A549 (cell line): ENCODE data around the gene PRSS22. TPM values are rescaled to one million over a fixed set of nuclear protein-coding genes. Genes with fewer than 3 reads are reported as not detected.

Source experiments
- ATAC-seq, 2 experiments: fragments of 200-7000 bp in 1 of 2; fragments of >200 bp in 1 of 2; cut with Nextera tagmentation in 1 of 2; cut with Tn5 transposase in 1 of 2; 3 replicates each; pipeline versions ENCODE4 v1.8.0 to v1.9.1; 2018 to 2020; ENCODE audit warnings: mild to moderate bottlenecking in 1 of 2, moderate library complexity in 1 of 2
- CTCF ChIA-PET: fragments of 300-600 bp; sonication (Branson Sonifier 250); formaldehyde crosslinking; extraction: SDS; loops from one replicate; lab custom pipeline; 2021; ENCODE audit warnings: antibody characterized with exemption, inconsistent platforms; lab: Yijun Ruan, JAX
- POLR2A ChIA-PET: fragments of 350-600 bp; formaldehyde crosslinking; extraction: SDS; loops from one replicate; lab custom pipeline; 2021; ENCODE audit warnings: antibody characterized with exemption, inconsistent platforms; lab: Yijun Ruan, JAX
- DNase-seq, 2 experiments: peaks; one replicate each; pipeline versions ENCODE4 v3.0.0 to v3.0.0-alpha.2; 2011 to 2016; ENCODE audit warnings: low read depth in 1 of 2, low spot score in 1 of 2
- FAIRE-seq: peaks from 2 replicates; lab custom pipeline; 2011; peaks lifted over from hg19 to GRCh38; lab: Jason Lieb, UNC
- H3K27ac ChIP-seq, 2 experiments: fragments of >200 bp; sonication (Bioruptor Twin); formaldehyde crosslinking; 3 replicates each; pipeline ENCODE4 v1.5.1; 2016 to 2017
- H3K4me1 ChIP-seq: fragments of >200 bp; sonication (Bioruptor Twin); formaldehyde crosslinking; 3 replicates; pipeline ENCODE4 v1.6.1; 2016
- H3K4me2 ChIP-seq: fragments of >200 bp; sonication (Bioruptor Twin); formaldehyde crosslinking; 3 replicates; pipeline ENCODE4 v1.6.1; 2016
- H3K4me3 ChIP-seq: fragments of >200 bp; sonication (Bioruptor Twin); formaldehyde crosslinking; 3 replicates; pipeline ENCODE4 v1.5.1; 2016
- H3K9me3 ChIP-seq: fragments of >200 bp; sonication (Bioruptor Twin); formaldehyde crosslinking; 3 replicates; pipeline ENCODE4 v1.6.1; 2016
- CHD2 ChIP-seq: fragments of 150-350 bp; IDR thresholded peaks from 2 replicates; pipeline ENCODE4 v1.6.1; 2014; ENCODE audit warnings: low read length; ENCODE audit not compliant: partially characterized antibody
- CHD4 ChIP-seq: fragments of 200-600 bp; sonication (generic); IDR thresholded peaks from 2 replicates; pipeline ENCODE4 v1.6.1; 2016; ENCODE audit warnings: antibody characterized with exemption, mild to moderate bottlenecking, borderline replicate concordance
- EHMT2 ChIP-seq: fragments of 200-600 bp; sonication (generic); IDR thresholded peaks from 2 replicates; pipeline ENCODE4 v1.6.1; 2016; ENCODE audit warnings: antibody characterized with exemption, low read depth, mild to moderate bottlenecking, moderate library complexity
- FOXS1 ChIP-seq: fragments of 250-450 bp; sonication (Bioruptor Pico); IDR thresholded peaks from 2 replicates; pipeline ENCODE4 v1.5.0; 2020; ENCODE audit warnings: mild to moderate bottlenecking, moderate library complexity
- GATA3 ChIP-seq: IDR thresholded peaks from 2 replicates; pipeline ENCODE4 v1.6.1; 2012; ENCODE audit warnings: borderline replicate concordance
- HDAC2 ChIP-seq: fragments of 200-600 bp; sonication (generic); IDR thresholded peaks from 2 replicates; pipeline ENCODE4 v1.6.1; 2016
- HES2 ChIP-seq: fragments of >200 bp; sonication (Bioruptor Twin); formaldehyde crosslinking; IDR thresholded peaks from 2 replicates; pipeline ENCODE4 v1.6.1; 2016
- HEYL ChIP-seq: fragments of 250-450 bp; sonication (Bioruptor Pico); IDR thresholded peaks from 2 replicates; pipeline ENCODE4 v1.8.0; 2021; ENCODE audit warnings: mild to moderate bottlenecking, moderate library complexity
- HOXB13 ChIP-seq: fragments of 250-450 bp; sonication (Bioruptor Pico); IDR thresholded peaks from 2 replicates; pipeline ENCODE4 v1.5.0; 2020; ENCODE audit warnings: low read depth, mild to moderate bottlenecking, moderate library complexity
- KDM1A ChIP-seq: fragments of 200-600 bp; sonication (generic); IDR thresholded peaks from 2 replicates; pipeline ENCODE4 v1.6.1; 2016; ENCODE audit warnings: low read depth, mild to moderate bottlenecking
- KDM5A ChIP-seq: fragments of 200-600 bp; sonication (generic); IDR thresholded peaks from 2 replicates; pipeline ENCODE4 v1.6.1; 2016; ENCODE audit warnings: antibody characterized with exemption, mild to moderate bottlenecking
- NPAS2 ChIP-seq: fragments of 250-450 bp; sonication (Bioruptor Pico); IDR thresholded peaks from 2 replicates; pipeline ENCODE4 v1.8.0; 2022; ENCODE audit warnings: mild to moderate bottlenecking, moderate library complexity, borderline replicate concordance
- SMC3 ChIP-seq: fragments of >200 bp; sonication (Bioruptor Twin); formaldehyde crosslinking; IDR thresholded peaks from 3 replicates; pipeline ENCODE4 v1.6.1; 2018; ENCODE audit warnings: inconsistent platforms
- USF2 ChIP-seq: fragments of 450-650 bp; IDR thresholded peaks from 2 replicates; pipeline ENCODE4 v1.6.1; 2014; ENCODE audit warnings: antibody characterized with exemption
- ZFP36 ChIP-seq: fragments of 450-650 bp; IDR thresholded peaks from 2 replicates; pipeline ENCODE4 v1.6.1; 2014; ENCODE audit warnings: borderline replicate concordance; ENCODE audit not compliant: partially characterized antibody
- ZSCAN20 ChIP-seq: fragments of 250-450 bp; sonication (Bioruptor Pico); IDR thresholded peaks from 2 replicates; pipeline ENCODE4 v1.8.0; 2022; ENCODE audit warnings: mild to moderate bottlenecking, moderate library complexity
- whole genome bisulfite sequencing: methylation state at CpG from one replicate; pipeline ENCODE4 v1.1.6; 2017; ENCODE audit errors: missing lambda C conversion rate; 5-methylcytosine and 5-hydroxymethylcytosine counted together
- polyA plus RNA-seq, 4 experiments: library from polyadenylated mRNA; depleted of rRNA in 3 of 4; stranded (reverse); fragments of >200 nt; fragmentation: RNase III in 1 of 4; extraction: RNeasy Plus Mini Kit Qiagen cat#74134 plus additional on column Dnase treatment in 1 of 4; gene quantifications; 2 replicates in 3 of 4; 3 replicates in 1 of 4; pipeline ENCODE4 v1.2.3, GENCODE V29; 2011 to 2017
- TF ChIP-seq, protein P1 (sequence below): fragments of 250-450 bp; sonication (Bioruptor Pico); IDR thresholded peaks from 2 replicates; pipeline ENCODE4 v1.5.0; 2021; ENCODE audit warnings: mild to moderate bottlenecking, moderate library complexity, borderline replicate concordance
- TF ChIP-seq, protein P2 (sequence below): fragments of >200 bp; sonication (Bioruptor Twin); formaldehyde crosslinking; IDR thresholded peaks from 3 replicates; pipeline ENCODE4 v1.6.1; 2016
- TF ChIP-seq, protein P3 (sequence below): IDR thresholded peaks from 2 replicates; pipeline ENCODE4 v1.6.1; 2012

PRSS22 gene
- polyA plus RNA-seq, 2 of the 4 experiments (the other 2 are of a cell fraction): 0.10 TPM; not detected in 1

DNA sequence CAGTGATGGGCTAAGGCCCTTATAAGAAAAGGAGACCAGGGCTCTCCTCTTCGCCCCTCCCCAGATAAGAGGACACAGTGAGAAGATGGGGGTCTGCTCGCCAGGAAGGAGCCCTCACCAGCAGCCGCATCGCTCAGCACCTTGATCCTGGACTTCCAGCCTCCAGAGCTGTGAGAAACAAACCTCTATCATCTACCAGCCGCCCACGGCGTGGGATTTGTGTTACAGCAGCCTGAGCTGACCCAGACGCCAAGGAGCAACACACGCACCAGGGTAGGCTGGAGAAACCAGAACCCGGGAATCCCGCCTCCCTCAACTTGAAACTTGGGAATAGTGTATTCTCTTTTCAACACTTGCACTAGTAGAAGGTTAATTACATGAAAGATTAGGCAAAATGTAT is 32.1 kb downstream of the PRSS22 start (continued):
- no peak for TF ChIP-seq CHD4
- no peak for TF ChIP-seq ZFP36
- TF ChIP-seq ZSCAN20 (CRISPR knock-in tag): no peak
- no peak for TF ChIP-seq FOXS1
- TF ChIP-seq GATA3: no peak
- no peak for TF ChIP-seq EHMT2
- TF ChIP-seq, protein P1, sequence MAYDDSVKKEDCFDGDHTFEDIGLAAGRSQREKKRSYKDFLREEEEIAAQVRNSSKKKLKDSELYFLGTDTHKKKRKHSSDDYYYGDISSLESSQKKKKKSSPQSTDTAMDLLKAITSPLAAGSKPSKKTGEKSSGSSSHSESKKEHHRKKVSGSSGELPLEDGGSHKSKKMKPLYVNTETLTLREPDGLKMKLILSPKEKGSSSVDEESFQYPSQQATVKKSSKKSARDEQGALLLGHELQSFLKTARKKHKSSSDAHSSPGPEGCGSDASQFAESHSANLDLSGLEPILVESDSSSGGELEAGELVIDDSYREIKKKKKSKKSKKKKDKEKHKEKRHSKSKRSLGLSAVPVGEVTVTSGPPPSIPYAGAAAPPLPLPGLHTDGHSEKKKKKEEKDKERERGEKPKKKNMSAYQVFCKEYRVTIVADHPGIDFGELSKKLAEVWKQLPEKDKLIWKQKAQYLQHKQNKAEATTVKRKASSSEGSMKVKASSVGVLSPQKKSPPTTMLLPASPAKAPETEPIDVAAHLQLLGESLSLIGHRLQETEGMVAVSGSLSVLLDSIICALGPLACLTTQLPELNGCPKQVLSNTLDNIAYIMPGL: no peak

GRCh38 chr16:2825049-2825742 is 32.8 kb downstream of the PRSS22 start:
- ChIA-PET CTCF (interaction anchor here (0.7 to 3.7 kb wide), 3 partner anchors 13 to 14 kb away, joined by 3 to 23 read pairs (median 18); no protein-coding TSS in a partner anchor), POLR2A (no interaction called here)
- no peak overlapping the region for H3K4me3 ChIP-seq
- FAIRE-seq (no peak), ATAC-seq (no peak), DNase-seq (no peak)
- TF ChIP-seq, protein P2, sequence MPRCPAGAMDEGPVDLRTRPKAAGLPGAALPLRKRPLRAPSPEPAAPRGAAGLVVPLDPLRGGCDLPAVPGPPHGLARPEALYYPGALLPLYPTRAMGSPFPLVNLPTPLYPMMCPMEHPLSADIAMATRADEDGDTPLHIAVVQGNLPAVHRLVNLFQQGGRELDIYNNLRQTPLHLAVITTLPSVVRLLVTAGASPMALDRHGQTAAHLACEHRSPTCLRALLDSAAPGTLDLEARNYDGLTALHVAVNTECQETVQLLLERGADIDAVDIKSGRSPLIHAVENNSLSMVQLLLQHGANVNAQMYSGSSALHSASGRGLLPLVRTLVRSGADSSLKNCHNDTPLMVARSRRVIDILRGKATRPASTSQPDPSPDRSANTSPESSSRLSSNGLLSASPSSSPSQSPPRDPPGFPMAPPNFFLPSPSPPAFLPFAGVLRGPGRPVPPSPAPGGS: no peak
- TF ChIP-seq GATA3: no peak
- no peak for TF ChIP-seq HEYL (CRISPR knock-in tag)
- TF ChIP-seq KDM5A: no peak
- TF ChIP-seq, protein P3, sequence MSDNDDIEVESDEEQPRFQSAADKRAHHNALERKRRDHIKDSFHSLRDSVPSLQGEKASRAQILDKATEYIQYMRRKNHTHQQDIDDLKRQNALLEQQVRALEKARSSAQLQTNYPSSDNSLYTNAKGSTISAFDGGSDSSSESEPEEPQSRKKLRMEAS: no peak
- peak; percentile 26 for TF ChIP-seq CHD2
- no peaks in the 10 kb centered on the region for H3K9me3 ChIP-seq
- no peak overlapping the region for H3K27ac ChIP-seq
- H3K4me1 ChIP-seq: peaks cover 5% of the 10 kb centered on the region; the same call in 1 of the 3 replicates
- H3K4me2 ChIP-seq: no peak overlapping the region
- WGBS: 66% methylated on average over 26 of the region's 26 CpGs

- H3K4me2 ChIP-seq: no peak overlapping the region
- H3K4me3 ChIP-seq: no peak overlapping the region
- DNase-seq (no peak), ATAC-seq (no peak)
- no peak overlapping the region for H3K27ac ChIP-seq
- H3K9me3 ChIP-seq: no peaks in the 10 kb centered on the region
- CTCF ChIA-PET: interaction anchor here (1.1 to 3.7 kb wide), 3 partner anchors 10 to 15 kb away, joined by 3 to 23 read pairs (median 18); no protein-coding TSS in a partner anchor
- 64% methylated on average over 9 of the region's 10 CpGs for WGBS
- H3K4me1 ChIP-seq: no peaks in the 10 kb centered on the region; the same call in 2 of the 3 replicates
- TF ChIP-seq KDM1A (no peak), NPAS2 (CRISPR knock-in tag) (no peak), ZFP36 (no peak), HES2 (no peak), HDAC2 (no peak), SMC3 (no peak), USF2 (no peak), KDM5A (no peak), HOXB13 (CRISPR knock-in tag) (no peak)
- TF ChIP-seq, protein P2: no peak
- TF ChIP-seq, all 56 proteins: peak for 0
- POLR2A ChIA-PET: no interaction called here
- FAIRE-seq: no peak
Measured at GRCh38 chr16:2824626-2825025, 33.3 kb downstream of the PRSS22 start.
